Lower leg skin (tissue), 4 donors: ENCODE results near the gene DNAJC28. TPM values are rescaled to one million over a fixed set of nuclear protein-coding genes. Genes with fewer than 3 reads are reported as not detected.
"Not testable (repeated sequence)": the region's sequence is repeated elsewhere in the genome, so short reads cannot be mapped to it uniquely, and the experiment has no call there.

Source experiments
- DNase-seq, 2 donors: peaks; one replicate each; pipeline ENCODE4 v3.0.0-alpha.2; 2019; ENCODE audit warnings: low spot score in 2 of 2
- H3K4me3 ChIP-seq: fragments of 200-600 bp; sonication (generic); 2 replicates; pipeline ENCODE4 v1.5.1; 2017; ENCODE audit warnings: mild to moderate bottlenecking, low read depth; ENCODE audit not compliant: poor library complexity, severe bottlenecking
- POLR2A ChIP-seq, 2 donors: fragments of 450-650 bp; IDR thresholded peaks; one replicate each; pipeline ENCODE4 v1.6.1; 2016 to 2017; ENCODE audit warnings: antibody characterized with exemption in 2 of 2, mild to moderate bottlenecking in 1 of 2, moderate library complexity in 1 of 2
- WGBS, 2 donors: methylation state at CpG; one replicate each; pipeline ENCODE4 v1.1.5; 2018; 5-methylcytosine and 5-hydroxymethylcytosine counted together
- intact Hi-C: fragments of 100-400 bp; cut with DNase I; formaldehyde crosslinking; loops from one replicate; pipeline ENCODE4 v1.15.0; 2023; ENCODE audit warnings: low total_unique reads
- total RNA-seq, 4 donors: library from RNA; depleted of rRNA; stranded (reverse); fragments of >200 nt; gene quantifications; one replicate each; pipeline ENCODE4 v1.1.0, GENCODE V29; 2016
- TF ChIP-seq, protein P1 (sequence below), 3 donors: fragments of 450-650 bp; IDR thresholded peaks; one replicate each; pipeline ENCODE4 v1.5.1; 2016; ENCODE audit warnings: antibody characterized with exemption in 3 of 3, mild to moderate bottlenecking in 3 of 3, moderate library complexity in 2 of 3

DNAJC28 gene
- total RNA-seq, 4 donors from 2014 or later, result 0.08 to 2.3 (median 0.40) TPM

- 96 to 99% methylated on average over 4 of the region's 4 CpGs for WGBS, 2 donors
- intact Hi-C loops, result no loop called here
- DNase-seq, result no peak
- H3K4me3 ChIP-seq, result no peak overlapping the region
- TF ChIP-seq, protein P1, sequence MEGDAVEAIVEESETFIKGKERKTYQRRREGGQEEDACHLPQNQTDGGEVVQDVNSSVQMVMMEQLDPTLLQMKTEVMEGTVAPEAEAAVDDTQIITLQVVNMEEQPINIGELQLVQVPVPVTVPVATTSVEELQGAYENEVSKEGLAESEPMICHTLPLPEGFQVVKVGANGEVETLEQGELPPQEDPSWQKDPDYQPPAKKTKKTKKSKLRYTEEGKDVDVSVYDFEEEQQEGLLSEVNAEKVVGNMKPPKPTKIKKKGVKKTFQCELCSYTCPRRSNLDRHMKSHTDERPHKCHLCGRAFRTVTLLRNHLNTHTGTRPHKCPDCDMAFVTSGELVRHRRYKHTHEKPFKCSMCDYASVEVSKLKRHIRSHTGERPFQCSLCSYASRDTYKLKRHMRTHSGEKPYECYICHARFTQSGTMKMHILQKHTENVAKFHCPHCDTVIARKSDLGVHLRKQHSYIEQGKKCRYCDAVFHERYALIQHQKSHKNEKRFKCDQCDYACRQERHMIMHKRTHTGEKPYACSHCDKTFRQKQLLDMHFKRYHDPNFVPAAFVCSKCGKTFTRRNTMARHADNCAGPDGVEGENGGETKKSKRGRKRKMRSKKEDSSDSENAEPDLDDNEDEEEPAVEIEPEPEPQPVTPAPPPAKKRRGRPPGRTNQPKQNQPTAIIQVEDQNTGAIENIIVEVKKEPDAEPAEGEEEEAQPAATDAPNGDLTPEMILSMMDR (IDR thresholded peaks at IDR 0.05), result no peak
- no peak for TF ChIP-seq POLR2A (IDR thresholded peaks at IDR 0.05)
These were observed 20.1 kb upstream of the DNAJC28 start for GRCh38 chr21:33511639-33512038.

- 90 to 95% methylated on average over 8 of the region's 8 CpGs for WGBS, 2 donors
- no peak for TF ChIP-seq POLR2A (IDR thresholded peaks at IDR 0.05)
- TF ChIP-seq, protein P1 (IDR thresholded peaks at IDR 0.05), result no peak
- no peak for DNase-seq
- intact Hi-C loops, result no loop called here
- no peak overlapping the region for H3K4me3 ChIP-seq
These were observed 19.3 kb upstream of the DNAJC28 start for GRCh38 chr21:33510826-33511225.

GRCh38 chr21:33507003-33507402 lies 15.5 kb upstream of the DNAJC28 start:
- H3K4me3 ChIP-seq, DNase-seq, intact Hi-C loops: not testable (repeated sequence)
- WGBS, 2 donors, result 88 to 100% methylated on average over 1 of the region's 1 CpG

- intact Hi-C loops, result no loop called here
- 96 to 97% methylated on average over 8 of the region's 8 CpGs for WGBS, 2 donors
- no peak for TF ChIP-seq POLR2A (IDR thresholded peaks at IDR 0.05)
- TF ChIP-seq, protein P1 (IDR thresholded peaks at IDR 0.05), result no peak
- DNase-seq, result no peak
- no peak overlapping the region for H3K4me3 ChIP-seq
These were observed 14.3 kb upstream of the DNAJC28 start for GRCh38 chr21:33505833-33506232.

DNA sequence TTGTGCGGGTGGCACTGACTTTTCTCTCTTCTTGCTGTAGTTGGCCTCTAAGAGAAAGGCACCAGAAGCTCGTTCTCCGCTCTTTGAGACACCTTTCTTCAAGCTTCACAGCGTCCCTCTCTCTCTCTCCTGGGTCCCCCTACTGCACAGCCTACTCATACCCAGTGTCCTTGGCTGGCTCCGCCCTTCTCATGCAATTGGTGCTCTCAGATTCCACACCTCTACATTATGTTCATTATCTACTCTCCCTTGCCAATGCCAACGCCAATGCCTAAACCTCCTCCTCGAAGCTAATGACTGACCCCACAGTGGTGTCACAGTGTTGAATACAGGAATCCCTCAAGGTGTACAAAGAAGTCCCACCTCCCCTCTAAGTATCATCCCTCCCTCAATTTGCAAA lies 4.8 kb upstream of the DNAJC28 start:
- no peak overlapping the region for H3K4me3 ChIP-seq
- DNase-seq, result no peak
- no peak for TF ChIP-seq POLR2A (IDR thresholded peaks at IDR 0.05)
- TF ChIP-seq, protein P1 (IDR thresholded peaks at IDR 0.05), result no peak
- WGBS, 2 donors, result 53 to 67% methylated on average over 7 of the region's 7 CpGs
- intact Hi-C loops, result no loop called here

DNA sequence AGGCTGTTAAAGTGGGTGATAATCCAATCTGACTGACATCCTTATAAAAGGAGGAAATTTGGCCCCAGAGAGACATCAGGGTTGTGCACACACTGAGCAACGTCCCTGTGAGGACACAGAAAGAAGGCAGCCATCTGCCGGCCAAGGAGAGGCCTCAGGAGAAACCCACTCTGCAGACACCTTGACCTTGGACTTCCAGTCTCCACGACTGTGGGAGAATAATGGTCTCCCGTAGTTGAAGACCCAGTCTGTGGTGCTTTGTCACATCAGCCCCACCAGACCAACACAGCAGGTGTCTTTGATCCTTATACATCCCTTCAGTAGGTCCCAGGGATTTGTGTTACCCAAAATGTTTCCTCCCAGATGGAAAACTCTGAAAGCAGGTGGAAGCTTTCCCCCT lies 4.2 kb upstream of the DNAJC28 start:
- no peak for TF ChIP-seq POLR2A (IDR thresholded peaks at IDR 0.05)
- TF ChIP-seq, protein P1 (IDR thresholded peaks at IDR 0.05), result no peak
- intact Hi-C loops, result no loop called here
- H3K4me3 ChIP-seq, result no peak overlapping the region
- WGBS, 2 donors, result 65 to 68% methylated on average over 4 of the region's 4 CpGs
- no peak for DNase-seq
